ENCODE measurements around the gene CATSPER1.

Gene CATSPER1

GRCh38 chr11:65981972-65982823, 44.1 kb downstream of the CATSPER1 start:
- no peak for TF ChIP-seq TARDBP (IDR thresholded peaks at IDR 0.05)
- POLR2A ChIA-PET = no interaction called here
- CTCF ChIA-PET = interaction anchor here (0.6 kb wide), 1 partner anchor 9 kb away, joined by 3 read pairs; no protein-coding TSS in a partner anchor
- DNase-seq (ENCODE audit: extremely low spot score) = no peak

GRCh38 chr11:65981101-65981740, 45.1 kb downstream of the CATSPER1 start:
- ChIA-PET CTCF (no interaction called here), POLR2A (no interaction called here)

GRCh38 chr11:65979261-65979759, 47.0 kb downstream of the CATSPER1 start:
- ChIA-PET POLR2A (interaction anchor here (0.7 to 1.5 kb wide), 3 partner anchors 12 to 89 kb away, joined by 3 read pairs; partner anchors contain the start of genes BANF1 and EIF1AD), CTCF (no interaction called here)
- no peak for DNase-seq (ENCODE audit: extremely low spot score)
- TF ChIP-seq ELF4 (IDR thresholded peaks at IDR 0.05) (no peak), ARNT (IDR thresholded peaks at IDR 0.05) (no peak), FOXK2 (IDR thresholded peaks at IDR 0.05) (no peak), FOXM1 (IDR thresholded peaks at IDR 0.05; ENCODE audit: borderline replicate concordance) (no peak)

More at GRCh38 chr11:65981101-65981740, 45.1 kb downstream of the CATSPER1 start:
- TF ChIP-seq SUZ12 (IDR thresholded peaks at IDR 0.05) (no peak), L3MBTL2 (conservative IDR thresholded peaks at IDR 0.05) (no peak), BHLHE40 (IDR thresholded peaks at IDR 0.05; ENCODE audit: borderline replicate concordance) (no peak), ELF4 (IDR thresholded peaks at IDR 0.05) (no peak), FOXK2 (IDR thresholded peaks at IDR 0.05) (no peak), SP1 (IDR thresholded peaks at IDR 0.05) (no peak), ZNF384 (IDR thresholded peaks at IDR 0.05) (no peak), ARNT (IDR thresholded peaks at IDR 0.05) (no peak), FOXA1 (IDR thresholded peaks at IDR 0.05) (no peak), TARDBP (IDR thresholded peaks at IDR 0.05) (no peak), NFRKB (IDR thresholded peaks at IDR 0.05) (no peak), CTBP1 (IDR thresholded peaks at IDR 0.05; ENCODE audit: borderline replicate concordance) (no peak), FOXM1 (IDR thresholded peaks at IDR 0.05; ENCODE audit: borderline replicate concordance) (no peak)
- TF ChIP-seq, protein P1, sequence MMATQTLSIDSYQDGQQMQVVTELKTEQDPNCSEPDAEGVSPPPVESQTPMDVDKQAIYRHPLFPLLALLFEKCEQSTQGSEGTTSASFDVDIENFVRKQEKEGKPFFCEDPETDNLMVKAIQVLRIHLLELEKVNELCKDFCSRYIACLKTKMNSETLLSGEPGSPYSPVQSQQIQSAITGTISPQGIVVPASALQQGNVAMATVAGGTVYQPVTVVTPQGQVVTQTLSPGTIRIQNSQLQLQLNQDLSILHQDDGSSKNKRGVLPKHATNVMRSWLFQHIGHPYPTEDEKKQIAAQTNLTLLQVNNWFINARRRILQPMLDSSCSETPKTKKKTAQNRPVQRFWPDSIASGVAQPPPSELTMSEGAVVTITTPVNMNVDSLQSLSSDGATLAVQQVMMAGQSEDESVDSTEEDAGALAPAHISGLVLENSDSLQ (IDR thresholded peaks at IDR 0.05) = no peak
- no peak for DNase-seq (ENCODE audit: extremely low spot score)

DNA sequence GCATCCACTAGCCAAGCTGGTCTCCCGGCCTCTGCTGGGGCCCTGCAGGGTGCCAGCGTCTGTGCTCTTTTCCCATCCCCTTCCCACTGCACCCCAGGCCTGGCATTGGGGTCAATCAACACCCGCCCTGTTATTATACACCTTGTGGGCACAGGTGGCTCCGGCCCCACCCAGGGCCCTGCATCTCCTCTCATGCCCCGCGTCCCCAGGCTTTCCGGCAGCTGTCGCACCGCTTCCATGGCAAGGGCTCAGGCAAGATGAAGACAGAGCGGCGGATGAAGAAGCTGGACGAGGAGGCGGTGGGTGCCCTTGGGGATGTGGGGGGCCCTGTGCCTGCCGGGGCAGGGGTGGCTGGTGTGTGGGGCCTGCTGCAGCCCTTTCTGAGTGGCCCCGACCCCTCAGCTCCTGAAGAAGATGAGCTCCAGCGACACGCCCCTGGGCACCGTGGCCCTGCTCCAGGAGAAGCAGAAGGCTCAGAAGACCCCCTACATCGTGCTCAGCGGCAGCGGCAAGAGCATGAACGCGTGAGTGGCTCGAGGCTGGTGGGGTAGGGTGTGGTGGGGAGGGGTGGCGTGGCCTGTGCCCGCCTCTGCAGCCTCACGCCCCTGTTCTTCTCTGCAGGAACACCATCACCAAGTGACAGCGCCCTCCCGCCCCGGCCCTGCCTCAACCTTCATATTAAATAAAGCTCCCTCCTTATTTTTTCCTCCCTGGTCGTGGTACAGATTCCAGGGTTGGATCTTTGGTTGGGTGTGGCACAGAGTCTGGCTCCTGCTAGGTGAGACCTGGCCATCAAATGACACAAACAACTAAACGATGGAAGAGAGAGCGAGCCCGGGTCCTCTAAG, 47.7 kb downstream of the CATSPER1 start:
- TF ChIP-seq ARNT (IDR thresholded peaks at IDR 0.05) (no peak), SP1 (IDR thresholded peaks at IDR 0.05) (no peak), ZNF384 (IDR thresholded peaks at IDR 0.05) (no peak), HDGF (IDR thresholded peaks at IDR 0.05; ENCODE audit: borderline replicate concordance) (no peak), NFRKB (IDR thresholded peaks at IDR 0.05) (no peak)
- no peak for DNase-seq (ENCODE audit: extremely low spot score)
- POLR2A ChIA-PET = interaction anchor here (0.7 to 1.5 kb wide), 3 partner anchors 12 to 89 kb away, joined by 3 read pairs; partner anchors contain the start of genes BANF1 and EIF1AD
- CTCF ChIA-PET = no interaction called here

GRCh38 chr11:65977621-65978390, 48.5 kb downstream of the CATSPER1 start:
- ChIA-PET POLR2A (no interaction called here), CTCF (no interaction called here)

GRCh38 chr11:65976216-65977176, 49.8 kb downstream of the CATSPER1 start:
- ChIA-PET CTCF (interaction anchor here (0.7 kb wide), 1 partner anchor 88 kb away, joined by 3 read pairs; no protein-coding TSS in a partner anchor), POLR2A (no interaction called here)
- DNase-seq (ENCODE audit: extremely low spot score) = no peak
- TF ChIP-seq ZNF384 (IDR thresholded peaks at IDR 0.05) = no peak
- TF ChIP-seq HDGF (IDR thresholded peaks at IDR 0.05; ENCODE audit: borderline replicate concordance) = no peak
- no peak for TF ChIP-seq FOXM1 (IDR thresholded peaks at IDR 0.05; ENCODE audit: borderline replicate concordance)
- TF ChIP-seq BHLHE40 (IDR thresholded peaks at IDR 0.05; ENCODE audit: borderline replicate concordance) = no peak
- TF ChIP-seq L3MBTL2 (conservative IDR thresholded peaks at IDR 0.05) = no peak
- no peak for TF ChIP-seq LEF1 (IDR thresholded peaks at IDR 0.05; ENCODE audit: borderline replicate concordance)
- no peak for TF ChIP-seq ELF4 (IDR thresholded peaks at IDR 0.05)
- no peak for TF ChIP-seq TARDBP (IDR thresholded peaks at IDR 0.05)
- TF ChIP-seq FOXK2 (IDR thresholded peaks at IDR 0.05) = no peak
- TF ChIP-seq ARNT (IDR thresholded peaks at IDR 0.05) = no peak

More at GRCh38 chr11:65977621-65978390, 48.5 kb downstream of the CATSPER1 start:
- DNase-seq (ENCODE audit: extremely low spot score) = no peak
- TF ChIP-seq SP1 (IDR thresholded peaks at IDR 0.05) = no peak

Data from HEK293T (cell line).